Amygdala (tissue), 56 donors: ENCODE measurements around the gene LYL1.

Source experiments
- DNase-seq, 56 donors: peaks; one replicate each; lab custom pipeline; 2025; lab: John Stamatoyannopoulos, UW

Gene LYL1

GRCh38 chr19:13078897-13079541, 23.6 kb downstream of the LYL1 start:
- DNase-seq = no peak

- peak in 1 of 56 donors; percentile 25 for DNase-seq
Measured at GRCh38 chr19:13078381-13078780, 24.3 kb downstream of the LYL1 start.

DNA sequence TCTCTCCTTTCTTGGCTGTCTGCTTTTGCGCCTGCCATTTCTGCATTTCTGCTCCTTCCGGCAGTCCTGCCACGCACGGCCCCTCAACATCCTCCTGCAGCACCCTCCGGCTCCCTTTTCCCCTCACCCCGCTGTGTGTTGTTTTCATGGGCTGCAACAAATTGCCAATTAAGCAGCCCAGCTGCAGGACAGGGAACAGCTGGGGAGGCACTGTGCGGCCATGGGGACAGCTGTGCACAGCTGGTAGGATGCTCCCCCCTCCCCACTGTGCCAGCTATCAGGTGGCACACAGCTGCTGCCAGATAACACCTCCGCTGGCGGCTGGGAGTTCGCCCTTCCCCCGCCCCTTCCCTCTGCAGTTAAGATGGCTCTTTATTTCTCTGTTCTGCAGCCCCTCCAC, 25.4 kb downstream of the LYL1 start:
- DNase-seq = peak in 35 of 56 donors; percentile 16 to 84 (median 54)

DNA sequence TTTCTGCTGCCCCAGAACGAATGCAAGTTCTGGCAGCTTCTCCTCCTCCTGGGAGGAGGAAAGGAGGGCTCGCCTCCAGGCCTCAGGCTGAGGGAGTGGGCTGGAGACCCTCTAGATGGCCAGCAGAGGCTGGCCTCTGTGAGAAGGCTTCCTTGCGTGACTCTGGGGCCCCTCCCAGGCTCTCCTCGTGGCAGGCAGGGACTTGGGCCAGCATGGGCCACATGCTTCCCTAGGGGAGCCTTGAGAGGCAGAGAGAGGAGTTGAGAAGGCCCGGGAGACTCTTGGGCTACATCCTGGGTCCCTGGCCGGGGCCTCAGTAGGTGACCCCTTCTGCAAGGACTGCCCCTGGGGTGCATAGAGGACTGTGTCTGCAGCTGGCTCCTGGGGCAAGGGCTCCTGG, 25.9 kb downstream of the LYL1 start:
- DNase-seq = peak in 23 of 56 donors; percentile 13 to 72 (median 51)

DNA sequence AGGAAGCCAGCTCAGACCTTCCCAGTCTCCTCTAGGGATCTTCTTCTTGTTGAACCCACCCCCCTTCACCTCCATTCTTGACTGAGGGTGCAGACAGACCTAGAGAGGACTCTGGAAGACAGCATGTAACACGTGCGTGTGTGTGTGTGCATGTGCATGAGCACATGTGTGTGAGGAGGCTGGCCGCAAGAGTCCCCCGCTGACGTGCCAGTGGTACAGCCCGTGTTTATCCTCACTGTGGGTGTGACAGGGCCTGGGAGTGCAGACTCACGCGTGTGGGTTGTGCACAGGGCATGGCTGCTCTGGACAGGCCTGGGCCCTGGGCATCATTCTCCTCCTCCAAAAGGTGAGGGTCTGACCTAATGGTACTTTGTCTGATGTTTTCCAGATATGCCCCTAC, 26.3 kb downstream of the LYL1 start:
- DNase-seq = peak in 2 of 56 donors; percentile 27 to 37

DNA sequence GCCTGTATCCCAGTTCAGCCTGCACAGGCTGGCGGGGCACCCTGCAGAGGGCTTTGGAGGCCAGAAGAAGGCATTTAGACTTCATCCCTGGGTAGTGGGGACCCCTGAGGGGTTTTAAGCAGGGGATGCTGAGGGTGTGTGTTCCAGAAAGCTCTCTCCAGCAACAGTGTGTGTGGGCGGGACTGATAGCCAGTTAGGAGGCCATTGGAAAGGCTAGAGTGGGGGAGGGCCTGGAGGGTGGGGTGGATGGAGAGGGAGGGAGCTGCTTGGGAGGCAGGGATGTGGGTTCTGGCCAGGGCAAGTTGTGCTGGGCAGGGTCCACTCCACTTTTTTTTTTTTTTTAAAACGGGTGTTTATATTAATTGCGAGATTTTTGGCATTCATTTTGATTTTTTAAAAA, 28.3 kb downstream of the LYL1 start:
- DNase-seq = no peak

GRCh38 chr19:13073263-13073662, 29.4 kb downstream of the LYL1 start:
- DNase-seq = no peak

- peak in 55 of 56 donors; percentile 44 to 99 (median 87) for DNase-seq
Measured at GRCh38 chr19:13072188-13072908, 30.3 kb downstream of the LYL1 start.

DNA sequence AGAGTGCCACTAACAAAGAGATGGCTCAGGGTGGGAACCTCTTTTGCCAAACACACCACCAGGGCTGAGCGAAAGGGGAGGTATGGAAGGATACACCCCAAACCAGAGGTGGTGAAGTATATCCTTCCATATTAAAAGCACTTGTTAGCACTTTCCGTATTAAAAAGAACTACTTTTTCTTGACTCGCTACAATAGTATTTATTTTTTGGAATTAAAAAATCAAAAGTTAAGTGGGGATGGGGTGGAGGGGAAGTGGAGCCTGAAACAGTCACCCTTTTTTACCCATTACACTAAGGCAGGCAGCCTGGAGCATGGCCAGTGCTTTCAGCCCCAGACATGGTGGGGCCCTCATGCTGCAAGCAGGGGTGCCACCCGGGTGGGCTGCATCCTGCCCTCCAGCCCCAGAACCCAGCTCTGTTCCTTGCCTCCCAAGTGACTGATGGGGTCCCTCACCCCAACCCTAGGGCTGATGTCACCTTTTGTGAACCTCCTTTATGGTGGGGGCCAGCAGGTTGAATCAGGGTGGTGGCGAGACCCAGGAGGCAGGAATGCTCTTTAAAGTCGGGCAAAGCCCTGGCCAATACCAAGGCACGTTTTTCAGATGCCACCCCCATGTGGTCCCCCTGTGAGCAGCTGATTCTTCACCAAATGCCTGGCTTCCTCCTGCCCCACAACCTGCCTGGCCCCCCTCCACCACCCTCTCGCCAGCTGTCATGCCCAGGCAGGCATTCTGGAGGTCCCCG, 31.0 kb downstream of the LYL1 start:
- DNase-seq = peak in 5 of 56 donors; percentile 44 to 67 (median 60)

- DNase-seq = peak in 40 of 56 donors; percentile 27 to 84 (median 56)
Measured at GRCh38 chr19:13070425-13071140, 32.1 kb downstream of the LYL1 start.

DNA sequence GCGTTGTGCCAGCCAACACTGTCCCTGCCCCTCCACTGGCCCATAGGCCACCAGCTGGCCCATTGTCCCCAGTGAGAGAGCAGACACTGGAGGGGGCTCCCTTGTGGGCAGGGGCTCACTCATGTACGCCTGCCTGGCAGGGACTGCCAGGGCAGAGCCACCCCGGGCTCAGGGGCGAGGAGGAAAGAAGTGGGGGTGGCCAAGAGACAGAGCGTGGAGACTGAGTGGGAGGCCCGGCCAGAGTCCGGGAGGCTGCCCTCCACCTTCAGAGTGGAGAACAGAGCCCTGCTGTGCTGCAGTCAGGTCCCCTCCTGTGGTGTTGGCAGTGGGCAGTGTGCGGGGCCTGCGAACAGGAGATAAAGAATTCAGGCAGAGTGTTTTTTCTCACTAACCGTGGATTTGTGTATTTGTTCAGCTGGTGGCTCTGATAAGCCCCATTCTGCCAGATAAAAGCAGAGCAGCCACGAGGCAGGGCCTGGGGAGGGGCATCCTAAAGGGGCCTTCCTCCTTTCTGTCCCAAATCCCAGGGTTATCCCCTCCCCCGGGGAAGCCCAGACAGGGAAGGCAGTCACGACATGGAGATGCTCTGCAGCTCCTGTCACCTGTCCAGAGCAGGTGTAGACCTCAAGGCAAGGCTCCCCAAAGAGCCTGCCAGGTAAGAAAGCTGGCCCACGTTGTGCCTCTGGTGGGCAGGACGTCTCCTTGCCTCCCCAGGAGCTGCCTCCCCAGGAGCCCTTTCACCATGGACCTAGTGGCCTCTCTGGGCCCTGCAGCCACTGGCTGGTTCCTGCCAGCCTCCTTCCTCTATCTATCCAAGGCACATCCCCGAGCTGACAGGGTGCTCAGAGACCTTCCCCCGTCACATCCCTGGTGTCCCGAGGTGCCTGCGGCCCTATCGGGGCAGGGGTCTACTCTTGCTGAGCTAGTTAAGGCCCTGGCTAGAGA, 33.0 kb downstream of the LYL1 start:
- DNase-seq = peak in 6 of 56 donors; percentile 34 to 59 (median 44)

DNA sequence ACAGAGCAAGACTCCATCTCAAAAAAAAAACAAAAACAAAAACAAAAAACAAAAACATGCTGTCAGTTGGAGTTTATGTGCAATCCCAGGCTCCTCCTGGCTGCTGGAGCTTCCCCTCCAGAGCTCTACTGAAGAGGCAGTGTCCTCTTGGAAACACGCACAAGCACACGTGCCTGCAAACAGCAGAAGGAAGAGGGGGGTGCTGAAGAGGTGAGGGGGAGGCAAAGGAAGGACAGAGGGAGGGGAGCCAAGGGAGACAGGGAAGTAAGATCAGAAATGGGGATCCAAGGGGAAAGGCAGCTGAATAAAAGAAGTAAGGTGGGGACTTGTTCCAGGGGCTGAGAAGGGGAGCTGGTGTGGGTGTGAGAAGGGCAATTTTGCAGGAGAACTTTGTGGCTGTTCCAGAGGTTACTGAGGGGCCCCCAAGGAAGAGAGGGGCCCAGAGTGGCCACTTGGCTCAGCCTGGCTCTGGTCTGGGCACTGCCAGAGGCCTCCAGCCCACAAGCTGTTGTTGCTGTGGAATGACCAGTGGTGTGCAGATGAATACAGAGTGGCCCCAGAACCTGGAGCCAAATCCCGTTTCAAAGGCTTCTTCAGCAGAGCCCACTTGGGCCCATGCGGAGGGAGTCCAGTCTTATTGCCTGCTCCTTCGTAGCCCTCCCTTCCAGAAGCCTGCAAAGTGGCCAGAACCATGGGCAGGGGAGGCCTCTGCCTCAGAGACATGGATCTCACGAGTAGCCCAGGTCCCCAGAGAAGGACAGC, 34.4 kb downstream of the LYL1 start:
- DNase-seq = peak in 38 of 56 donors; percentile 24 to 79 (median 54)

DNA sequence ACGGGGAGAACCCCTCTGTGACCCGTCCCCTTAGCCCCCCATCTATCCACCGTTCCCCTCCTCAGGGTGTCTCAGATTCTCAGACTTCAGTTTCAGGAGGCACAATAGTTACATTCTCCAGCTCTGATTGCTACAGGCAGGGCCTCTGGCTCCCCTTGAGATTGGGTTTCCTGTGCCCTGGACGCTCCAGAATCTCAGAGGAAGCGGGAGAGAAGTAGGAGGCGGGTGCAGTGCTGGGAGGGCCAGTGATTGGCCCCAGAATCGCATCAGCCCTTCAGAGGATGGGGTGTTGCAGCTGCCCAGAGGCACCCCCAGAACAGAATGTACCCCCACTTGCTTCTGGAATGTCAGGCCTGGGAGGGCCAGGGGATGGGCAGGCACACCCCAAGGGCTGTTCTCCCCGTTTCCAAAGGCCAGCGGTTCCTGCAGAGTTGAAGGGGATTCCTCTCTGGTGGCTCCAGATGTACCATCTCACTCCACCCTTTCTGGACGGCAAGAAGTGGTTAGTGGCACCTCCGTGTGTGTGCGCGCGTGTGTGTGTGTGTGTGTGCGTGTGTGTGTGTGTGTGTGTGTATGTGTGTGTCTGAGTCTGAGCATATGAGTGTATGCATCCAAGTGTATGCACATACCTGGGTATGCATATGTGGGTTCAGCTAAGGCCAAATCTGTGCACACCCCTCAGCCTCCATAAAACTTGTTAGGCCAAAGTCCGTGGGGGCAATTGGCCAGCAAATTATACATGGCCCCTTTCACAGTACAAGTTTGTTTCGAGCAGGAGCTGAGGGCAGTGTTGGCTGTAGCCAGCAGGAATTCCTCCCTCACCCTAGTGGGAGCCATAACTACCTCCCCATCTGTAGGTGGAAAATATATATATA, 35.5 kb downstream of the LYL1 start:
- DNase-seq = no peak

DNA sequence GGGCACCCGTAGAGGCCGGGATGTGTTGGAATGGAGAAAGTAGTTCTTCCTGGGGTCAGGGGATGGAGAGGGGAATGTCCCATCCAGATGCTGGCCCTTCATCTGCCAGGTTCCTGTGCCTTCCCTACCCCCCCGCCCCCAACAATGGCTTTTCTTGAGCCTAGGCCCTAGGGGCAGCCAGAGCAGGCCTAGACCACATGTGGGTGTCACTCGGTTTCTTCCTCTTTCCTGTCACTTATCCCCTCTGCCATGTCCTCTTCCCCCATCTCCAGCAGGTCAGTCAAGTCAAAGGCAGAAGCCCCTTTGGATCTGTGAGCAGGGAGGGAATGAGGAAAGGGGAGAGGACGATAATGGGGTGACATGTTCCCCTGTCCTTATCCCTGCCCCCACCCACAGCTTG, 36.4 kb downstream of the LYL1 start:
- DNase-seq = no peak

DNA sequence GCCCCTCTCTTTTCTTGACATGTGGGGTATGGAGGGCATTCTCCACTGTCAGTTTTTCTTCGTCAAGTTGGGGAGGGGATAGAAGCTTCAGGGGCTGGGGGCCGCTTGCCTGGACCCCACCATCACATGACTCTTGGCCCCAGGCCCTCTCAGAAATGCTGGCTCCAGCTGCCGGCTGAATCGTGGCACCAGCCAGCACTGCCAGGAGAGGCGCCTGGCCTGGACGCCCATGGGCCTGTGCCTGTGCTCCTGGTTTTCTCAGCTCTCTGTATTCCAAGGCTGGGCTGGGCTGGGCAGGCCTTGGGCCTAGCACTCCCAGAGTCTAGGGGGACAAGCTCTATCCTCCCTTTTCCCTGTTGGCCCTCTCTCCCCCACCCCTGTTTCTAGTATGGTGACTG, 38.6 kb downstream of the LYL1 start:
- peak in 16 of 56 donors; percentile 29 to 71 (median 43) for DNase-seq

- peak in 12 of 56 donors; percentile 25 to 71 (median 45) for DNase-seq
Measured at GRCh38 chr19:13063461-13064091, 39.1 kb downstream of the LYL1 start.

- DNase-seq = no peak
Measured at GRCh38 chr19:13062317-13062716, 40.3 kb downstream of the LYL1 start.
